ENCODE measurements around the gene MUC2. TPM values are rescaled to one million over a fixed set of nuclear protein-coding genes. Genes with fewer than 3 reads are reported as not detected.
A peak's percentile ranks its signal among the peaks of the same experiment; 100 is the strongest.

MUC2 gene
- total and polyA plus RNA-seq, 2 of the 13 experiments (the other 11 are each of a cell fraction or from before 2014, with no cell fraction given): not detected

DNA sequence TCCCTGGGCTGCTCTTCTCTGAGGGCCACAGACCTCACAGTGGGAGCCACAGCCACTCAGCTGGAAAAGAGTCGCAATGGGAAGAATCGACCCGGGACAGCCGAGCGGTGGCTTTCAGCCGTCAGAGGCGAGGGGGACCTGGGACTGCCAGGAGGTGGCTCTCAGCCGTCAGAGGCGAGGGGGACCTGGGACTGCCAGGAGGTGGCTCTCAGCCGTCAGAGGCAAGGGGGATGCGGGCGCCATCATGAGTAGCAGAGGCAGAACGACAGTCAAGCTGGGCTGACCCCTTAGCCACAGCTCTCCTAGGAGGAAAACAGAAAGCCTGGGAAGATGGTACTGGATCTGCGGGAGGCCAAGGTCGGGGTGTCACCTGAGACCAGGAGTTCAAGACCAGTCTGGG is 14.9 kb upstream of the MUC2 start:
- Histone ChIP-seq H3K27ac (ENCODE audit: extremely low read length, insufficient read depth, low read length) (no peak overlapping the region), H3K4me3 (replicated peaks in 1 of 3; ENCODE audit: insufficient read depth in 1 of 3, low read depth in 2 of 3, low read length in 3 of 3) (no peak overlapping the region), H3K4me2 (ENCODE audit: low read depth, low read length) (no peak overlapping the region), H3K79me2 (ENCODE audit: insufficient read depth, low read length) (no peaks in the 10 kb centered on the region), H2AFZ (ENCODE audit: low read length) (no peak overlapping the region), H3K27me3 (ENCODE audit: control insufficient read depth in 1 of 2, insufficient read depth in 2 of 2, low read length in 2 of 2) (peaks cover 8 to 56% of the 10 kb centered on the region in 2 experiments; a peak in 4 of 5 replicates), H3K9me3 (ENCODE audit: low read length) (0 out of 2 replicates have a peak, but pooled peaks cover 4% of the 10 kb centered on the region), H3K4me1 (ENCODE audit: insufficient read depth, low read length) (peaks cover 5% of the 10 kb centered on the region; the same call in 1 of the 2 replicates), H3K9ac (ENCODE audit: insufficient read depth, low read depth, low read length) (no peak overlapping the region), H4K20me1 (ENCODE audit: insufficient read depth, low read length) (no peaks in the 10 kb centered on the region), H3K36me3 (replicated peaks in 1 of 2; ENCODE audit: control insufficient read depth in 1 of 2, insufficient read depth in 2 of 2, low read length in 2 of 2) (no peaks in the 10 kb centered on the region)
- no TSS peak for BruUV-seq (replicated peaks)
- FAIRE-seq (no peak), DNase-seq (ENCODE audit: low spot score) (no peak), ATAC-seq (peak; percentile 85)
- no peak for TF ChIP-seq EHMT2 (IDR thresholded peaks at IDR 0.05; ENCODE audit: borderline replicate concordance, low read depth, low read length)
- TF ChIP-seq HIVEP1 (CRISPR knock-in tag; IDR thresholded peaks at IDR 0.05): no peak
- TF ChIP-seq, protein P1, sequence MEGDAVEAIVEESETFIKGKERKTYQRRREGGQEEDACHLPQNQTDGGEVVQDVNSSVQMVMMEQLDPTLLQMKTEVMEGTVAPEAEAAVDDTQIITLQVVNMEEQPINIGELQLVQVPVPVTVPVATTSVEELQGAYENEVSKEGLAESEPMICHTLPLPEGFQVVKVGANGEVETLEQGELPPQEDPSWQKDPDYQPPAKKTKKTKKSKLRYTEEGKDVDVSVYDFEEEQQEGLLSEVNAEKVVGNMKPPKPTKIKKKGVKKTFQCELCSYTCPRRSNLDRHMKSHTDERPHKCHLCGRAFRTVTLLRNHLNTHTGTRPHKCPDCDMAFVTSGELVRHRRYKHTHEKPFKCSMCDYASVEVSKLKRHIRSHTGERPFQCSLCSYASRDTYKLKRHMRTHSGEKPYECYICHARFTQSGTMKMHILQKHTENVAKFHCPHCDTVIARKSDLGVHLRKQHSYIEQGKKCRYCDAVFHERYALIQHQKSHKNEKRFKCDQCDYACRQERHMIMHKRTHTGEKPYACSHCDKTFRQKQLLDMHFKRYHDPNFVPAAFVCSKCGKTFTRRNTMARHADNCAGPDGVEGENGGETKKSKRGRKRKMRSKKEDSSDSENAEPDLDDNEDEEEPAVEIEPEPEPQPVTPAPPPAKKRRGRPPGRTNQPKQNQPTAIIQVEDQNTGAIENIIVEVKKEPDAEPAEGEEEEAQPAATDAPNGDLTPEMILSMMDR (CRISPR knock-in tag; IDR thresholded peaks at IDR 0.05): peak; percentile 42
- TF ChIP-seq HDAC1 (CRISPR knock-in tag; IDR thresholded peaks at IDR 0.05): no peak
- TF ChIP-seq, protein P2, sequence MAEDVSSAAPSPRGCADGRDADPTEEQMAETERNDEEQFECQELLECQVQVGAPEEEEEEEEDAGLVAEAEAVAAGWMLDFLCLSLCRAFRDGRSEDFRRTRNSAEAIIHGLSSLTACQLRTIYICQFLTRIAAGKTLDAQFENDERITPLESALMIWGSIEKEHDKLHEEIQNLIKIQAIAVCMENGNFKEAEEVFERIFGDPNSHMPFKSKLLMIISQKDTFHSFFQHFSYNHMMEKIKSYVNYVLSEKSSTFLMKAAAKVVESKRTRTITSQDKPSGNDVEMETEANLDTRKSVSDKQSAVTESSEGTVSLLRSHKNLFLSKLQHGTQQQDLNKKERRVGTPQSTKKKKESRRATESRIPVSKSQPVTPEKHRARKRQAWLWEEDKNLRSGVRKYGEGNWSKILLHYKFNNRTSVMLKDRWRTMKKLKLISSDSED (CRISPR knock-in tag; IDR thresholded peaks at IDR 0.05): no peak
- peak; percentile 33; the same call in 1 of the 2 replicates for TF ChIP-seq RAD21 (CRISPR knock-in tag; IDR thresholded peaks at IDR 0.05)
- TF ChIP-seq ISX (CRISPR knock-in tag; conservative IDR thresholded peaks at IDR 0.05): no peak
- TF ChIP-seq, protein P3, sequence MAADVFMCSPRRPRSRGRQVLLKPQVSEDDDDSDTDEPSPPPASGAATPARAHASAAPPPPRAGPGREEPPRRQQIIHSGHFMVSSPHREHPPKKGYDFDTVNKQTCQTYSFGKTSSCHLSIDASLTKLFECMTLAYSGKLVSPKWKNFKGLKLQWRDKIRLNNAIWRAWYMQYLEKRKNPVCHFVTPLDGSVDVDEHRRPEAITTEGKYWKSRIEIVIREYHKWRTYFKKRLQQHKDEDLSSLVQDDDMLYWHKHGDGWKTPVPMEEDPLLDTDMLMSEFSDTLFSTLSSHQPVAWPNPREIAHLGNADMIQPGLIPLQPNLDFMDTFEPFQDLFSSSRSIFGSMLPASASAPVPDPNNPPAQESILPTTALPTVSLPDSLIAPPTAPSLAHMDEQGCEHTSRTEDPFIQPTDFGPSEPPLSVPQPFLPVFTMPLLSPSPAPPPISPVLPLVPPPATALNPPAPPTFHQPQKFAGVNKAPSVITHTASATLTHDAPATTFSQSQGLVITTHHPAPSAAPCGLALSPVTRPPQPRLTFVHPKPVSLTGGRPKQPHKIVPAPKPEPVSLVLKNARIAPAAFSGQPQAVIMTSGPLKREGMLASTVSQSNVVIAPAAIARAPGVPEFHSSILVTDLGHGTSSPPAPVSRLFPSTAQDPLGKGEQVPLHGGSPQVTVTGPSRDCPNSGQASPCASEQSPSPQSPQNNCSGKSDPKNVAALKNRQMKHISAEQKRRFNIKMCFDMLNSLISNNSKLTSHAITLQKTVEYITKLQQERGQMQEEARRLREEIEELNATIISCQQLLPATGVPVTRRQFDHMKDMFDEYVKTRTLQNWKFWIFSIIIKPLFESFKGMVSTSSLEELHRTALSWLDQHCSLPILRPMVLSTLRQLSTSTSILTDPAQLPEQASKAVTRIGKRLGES (CRISPR knock-in tag; IDR thresholded peaks at IDR 0.05; ENCODE audit: borderline replicate concordance): no peak
- no peak for TF ChIP-seq SAP130 (CRISPR knock-in tag; IDR thresholded peaks at IDR 0.05; ENCODE audit: low read depth)
- peak; percentile 53 for TF ChIP-seq STAG1 (CRISPR knock-in tag; IDR thresholded peaks at IDR 0.05)
- WGBS (ENCODE audit: low lambda C conversion rate): 8% methylated on average over 8 of the region's 15 CpGs
- POLR2A ChIA-PET: no interaction called here
- intact Hi-C loops (cut with micrococcal nuclease; ENCODE audit: unreplicated experiment): no loop called here
- in situ Hi-C loops (cut with HindIII; ENCODE audit: extremely low pct_ligation_motif_present, low pct_unique_long_range_greater_than_20kb): loop anchor here (10.0 kb wide), 1 partner anchor 175 kb away; no protein-coding TSS in a partner anchor
- CTCF ChIA-PET (ENCODE audit: low intra/inter-chr PET ratio, low total read pairs): no interaction called here

Measured in HepG2 (cell line).